H1 (cell line): ENCODE results near the gene KLHL5.

Source experiments
- BACH1 ChIP-seq: IDR thresholded peaks from 2 replicates; pipeline ENCODE4 v1.6.1; 2012; ENCODE audit warnings: low read length, improper control_type of control experiment
- CBX5 ChIP-seq: fragments of 300-800, 300-1000 bp; sonication (generic); IDR thresholded peaks from 2 replicates; pipeline ENCODE4 v1.7.1; 2016; ENCODE audit warnings: antibody characterized with exemption, low read length, low read depth
- CHD2 ChIP-seq: IDR thresholded peaks from 2 replicates; pipeline ENCODE4 v1.6.1; 2012; ENCODE audit warnings: low read length, improper control_type of control experiment
- CTCF ChIP-seq, 3 experiments: IDR thresholded peaks; 1 replicate in 2 of 3; 2 replicates in 1 of 3; pipeline versions ENCODE4 v1.5.1 to v1.6.1; 2011; ENCODE audit warnings: low read length in 3 of 3, mild to moderate bottlenecking in 3 of 3, inconsistent platforms in 2 of 3, low read depth in 1 of 3, moderate library complexity in 1 of 3; ENCODE audit not compliant: insufficient read depth in 1 of 3; ENCODE audit errors: control extremely low read depth in 1 of 3
- EZH2 ChIP-seq: fragments of 200-600 bp; sonication (generic); IDR thresholded peaks from 2 replicates; pipeline ENCODE4 v1.7.1; 2012; ENCODE audit warnings: low read depth, mild to moderate bottlenecking, moderate library complexity, low read length, inconsistent platforms; ENCODE audit not compliant: severe bottlenecking
- KDM1A ChIP-seq: fragments of 200-600, 300-600 bp; sonication (generic); IDR thresholded peaks from 2 replicates; pipeline ENCODE4 v1.7.1; 2016; ENCODE audit warnings: mild to moderate bottlenecking, low read length, borderline replicate concordance
- MAX ChIP-seq: IDR thresholded peaks from 2 replicates; pipeline ENCODE4 v1.6.1; 2012; ENCODE audit warnings: inconsistent platforms
- POLR2A ChIP-seq, 2 experiments: IDR thresholded peaks; 1 replicate in 1 of 2; 2 replicates in 1 of 2; pipeline ENCODE4 v1.6.1; 2011; ENCODE audit warnings: low read depth in 2 of 2, low read length in 2 of 2, mild to moderate bottlenecking in 2 of 2; ENCODE audit errors: control extremely low read depth in 1 of 2
- SRF ChIP-seq: IDR thresholded peaks from 2 replicates; pipeline ENCODE4 v1.6.1; 2011; ENCODE audit warnings: mild to moderate bottlenecking, low read depth, low read length, moderate library complexity
- TBP ChIP-seq: IDR thresholded peaks from 2 replicates; pipeline ENCODE4 v1.6.1; 2011; ENCODE audit warnings: low read depth, low read length, improper control_type of control experiment
- TCF12 ChIP-seq: IDR thresholded peaks from 2 replicates; pipeline ENCODE4 v1.6.1; 2011; ENCODE audit warnings: low read depth, mild to moderate bottlenecking, low read length
- YY1 ChIP-seq: IDR thresholded peaks from 2 replicates; pipeline ENCODE4 v1.6.1; 2011; ENCODE audit warnings: low read depth, mild to moderate bottlenecking, low read length
- ZNF274 ChIP-seq: IDR thresholded peaks from 2 replicates; pipeline ENCODE4 v1.7.0; 2012; ENCODE audit warnings: low read length, borderline replicate concordance; ENCODE audit errors: extremely low read depth

- TF ChIP-seq TCF12 (no peak), CHD2 (no peak), CTCF (IDR thresholded peaks at IDR 0.05; ENCODE audit: control extremely low read depth in 1 of 3, insufficient read depth in 1 of 3, low read depth in 1 of 3, low read length in 3 of 3) (no peak), ZNF274 (no peak), POLR2A (IDR thresholded peaks at IDR 0.05; ENCODE audit: control extremely low read depth in 1 of 2, low read depth in 2 of 2, low read length in 2 of 2) (no peak), BACH1 (no peak), TBP (no peak), MAX (no peak), SRF (no peak), KDM1A (no peak), YY1 (no peak), EZH2 (no peak), CBX5 (no peak)
These were observed 8.0 kb upstream of the KLHL5 start for GRCh38 chr4:39053983-39054382.
